Measurements from ENCODE around the gene MPPED2.

The MPPED2 gene

GRCh38 chr11:30508594-30508993 lies 77.6 kb downstream of the MPPED2 start:
- in situ Hi-C loops (cut with HindIII; ENCODE audit: low sequenced_read_pairs), result no loop called here
- no peak overlapping the region for H3K4me3 ChIP-seq (ENCODE audit: low read depth, low read length)
- no peak for TF ChIP-seq CTCF (IDR thresholded peaks at IDR 0.05; ENCODE audit: low read depth, low read length)
- DNase-seq (ENCODE audit: low read depth, low spot score), result no peak

- TF ChIP-seq CTCF (IDR thresholded peaks at IDR 0.05; ENCODE audit: low read depth, low read length), result no peak
- no peak for DNase-seq (ENCODE audit: low read depth, low spot score)
- in situ Hi-C loops (cut with HindIII; ENCODE audit: low sequenced_read_pairs), result no loop called here
- no peak overlapping the region for H3K4me3 ChIP-seq (ENCODE audit: low read depth, low read length)
These were observed 80.5 kb downstream of the MPPED2 start for GRCh38 chr11:30505603-30506002.

DNA sequence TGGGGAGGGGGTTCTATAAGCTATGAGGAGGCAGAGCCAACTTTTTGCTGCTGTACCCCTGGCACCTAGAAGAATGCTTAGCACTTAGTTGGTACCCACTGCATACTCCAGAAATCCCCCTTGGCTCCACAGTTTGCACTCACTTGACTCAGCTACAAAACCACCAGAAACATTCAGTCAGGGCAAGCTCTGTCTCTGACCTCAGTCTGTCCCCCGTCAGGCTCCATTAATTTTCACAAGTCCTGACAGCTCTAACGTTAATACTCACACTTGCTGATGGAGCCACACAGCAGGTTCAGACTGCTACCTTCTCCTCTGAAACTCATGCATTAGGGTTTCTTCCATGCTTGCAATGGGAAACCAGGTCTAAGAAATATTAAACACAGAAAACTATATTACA lies 81.7 kb downstream of the MPPED2 start:
- in situ Hi-C loops (cut with HindIII; ENCODE audit: low sequenced_read_pairs), result no loop called here
- no peak for TF ChIP-seq CTCF (IDR thresholded peaks at IDR 0.05; ENCODE audit: low read depth, low read length)
- DNase-seq (ENCODE audit: low read depth, low spot score), result no peak
- H3K4me3 ChIP-seq (ENCODE audit: low read depth, low read length), result no peak overlapping the region

GRCh38 chr11:30503156-30503555 lies 83.0 kb downstream of the MPPED2 start:
- no peak for DNase-seq (ENCODE audit: low read depth, low spot score)
- no peak overlapping the region for H3K4me3 ChIP-seq (ENCODE audit: low read depth, low read length)
- in situ Hi-C loops (cut with HindIII; ENCODE audit: low sequenced_read_pairs), result no loop called here
- no peak for TF ChIP-seq CTCF (IDR thresholded peaks at IDR 0.05; ENCODE audit: low read depth, low read length)

GRCh38 chr11:30502305-30502704 lies 83.8 kb downstream of the MPPED2 start:
- TF ChIP-seq CTCF (IDR thresholded peaks at IDR 0.05; ENCODE audit: low read depth, low read length), result no peak
- DNase-seq (ENCODE audit: low read depth, low spot score), result no peak
- in situ Hi-C loops (cut with HindIII; ENCODE audit: low sequenced_read_pairs), result no loop called here
- no peak overlapping the region for H3K4me3 ChIP-seq (ENCODE audit: low read depth, low read length)

- DNase-seq (ENCODE audit: low read depth, low spot score), result no peak
- no peak overlapping the region for H3K4me3 ChIP-seq (ENCODE audit: low read depth, low read length)
- in situ Hi-C loops (cut with HindIII; ENCODE audit: low sequenced_read_pairs), result no loop called here
- no peak for TF ChIP-seq CTCF (IDR thresholded peaks at IDR 0.05; ENCODE audit: low read depth, low read length)
These were observed 84.4 kb downstream of the MPPED2 start for GRCh38 chr11:30501744-30502143.

- in situ Hi-C loops (cut with HindIII; ENCODE audit: low sequenced_read_pairs), result no loop called here
- no peak for DNase-seq (ENCODE audit: low read depth, low spot score)
- H3K4me3 ChIP-seq (ENCODE audit: low read depth, low read length), result no peak overlapping the region
- no peak for TF ChIP-seq CTCF (IDR thresholded peaks at IDR 0.05; ENCODE audit: low read depth, low read length)
These were observed 86.2 kb downstream of the MPPED2 start for GRCh38 chr11:30499940-30500339.
